K562 (cell line): ENCODE data around the gene SLC34A3. TPM values are rescaled to one million over a fixed set of nuclear protein-coding genes. Genes with fewer than 3 reads are reported as not detected.

ENCODE experiments used
- ARID2 ChIP-seq: fragments of 450-650 bp; IDR thresholded peaks from 2 replicates; pipeline ENCODE4 v1.6.1; 2017; ENCODE audit warnings: antibody characterized with exemption, mild to moderate bottlenecking
- CREM ChIP-seq: IDR thresholded peaks from 2 replicates; pipeline ENCODE4 v1.6.1; 2014; ENCODE audit warnings: antibody characterized with exemption, low read depth
- DNMT1 ChIP-seq: fragments of 450-650 bp; IDR thresholded peaks from 2 replicates; pipeline ENCODE4 v1.6.1; 2016; ENCODE audit warnings: antibody characterized with exemption, mild to moderate bottlenecking
- DPF2 ChIP-seq: fragments of 450-650 bp; IDR thresholded peaks from 2 replicates; pipeline ENCODE4 v1.6.1; 2016
- ESRRA ChIP-seq: fragments of 450-650 bp; IDR thresholded peaks from 2 replicates; pipeline ENCODE4 v1.6.1; 2014; ENCODE audit warnings: low read depth, mild to moderate bottlenecking, moderate library complexity, borderline replicate concordance
- EWSR1 ChIP-seq: fragments of 450-650 bp; IDR thresholded peaks from 2 replicates; pipeline ENCODE4 v1.6.1; 2018; ENCODE audit warnings: borderline replicate concordance, mild to moderate bottlenecking, low read depth, moderate library complexity; ENCODE audit not compliant: partially characterized antibody
- GATA2 ChIP-seq: sonication (generic); formaldehyde crosslinking; IDR thresholded peaks from 2 replicates; pipeline ENCODE4 v1.4.0; 2020; ENCODE audit warnings: mild to moderate bottlenecking, missing genetic modification reagents
- MEIS2 ChIP-seq: fragments of 450-650 bp; IDR thresholded peaks from 2 replicates; pipeline ENCODE4 v1.6.1; 2014; ENCODE audit warnings: mild to moderate bottlenecking; ENCODE audit not compliant: partially characterized antibody
- NFE2L1 ChIP-seq: fragments of 450-650 bp; IDR thresholded peaks from 2 replicates; pipeline ENCODE4 v1.6.1; 2016; ENCODE audit warnings: missing genetic modification characterization, low read depth, mild to moderate bottlenecking, missing compliant biosample characterization, moderate library complexity, borderline replicate concordance
- POLR2A ChIP-seq: fragments of 450-650 bp; conservative IDR thresholded peaks from 2 replicates; pipeline ENCODE4 v1.6.1; 2016
- POLR2B ChIP-seq: fragments of 450-650 bp; IDR thresholded peaks from 2 replicates; pipeline ENCODE4 v1.6.1; 2018; ENCODE audit warnings: low read depth; ENCODE audit not compliant: partially characterized antibody
- TAF1 ChIP-seq: IDR thresholded peaks from 2 replicates; pipeline ENCODE4 v1.6.1; 2011; ENCODE audit warnings: mild to moderate bottlenecking, low read length, moderate library complexity; ENCODE audit not compliant: insufficient read depth, control insufficient read depth, severe bottlenecking; ENCODE audit errors: extremely low read depth
- TRIM24 ChIP-seq, 2 experiments: fragments of 450-650 bp; IDR thresholded peaks; 2 replicates each; pipeline ENCODE4 v1.6.1; 2016
- ZC3H4 ChIP-seq: sonication (generic); formaldehyde crosslinking; IDR thresholded peaks from 2 replicates; pipeline ENCODE4 v1.9.0; 2021; ENCODE audit warnings: missing genetic modification reagents, borderline replicate concordance
- ZFP36 ChIP-seq: fragments of 150-350 bp; IDR thresholded peaks from 2 replicates; pipeline ENCODE4 v1.6.1; 2018; ENCODE audit warnings: low read length, low read depth; ENCODE audit not compliant: partially characterized antibody
- polyA plus RNA-seq, 8 experiments: library from polyadenylated mRNA; depleted of rRNA in 4 of 8; stranded (reverse) in 5 of 8; unstranded in 3 of 8; fragments of >200 nt; fragmentation: Nextera tagmentation in 2 of 8; fragmentation: Illumina TruSeq in 1 of 8; extraction: Ambion mirVana in 2 of 8; extraction: Trizol in 1 of 8; gene quantifications; 2 replicates each; pipeline versions ENCODE4 v1.2.1 to v1.2.3, GENCODE V29; 2011 to 2014; ENCODE audit warnings: inconsistent platforms in 1 of 8, missing spikeins in 1 of 8
- total RNA-seq, 7 experiments: library from RNA; depleted of rRNA in 6 of 7; stranded (reverse); fragments of >200 nt in 6 of 7; fragmentation: Illumina TruSeq in 2 of 7; extraction: Trizol in 2 of 7; gene quantifications; 2 replicates each; pipeline versions ENCODE4 v1.2.1 to v1.2.3, GENCODE V29; 2011 to 2021; ENCODE audit warnings: low replicate concordance in 1 of 7
- TF ChIP-seq, protein P1 (sequence below): fragments of 450-650 bp; IDR thresholded peaks from 2 replicates; pipeline ENCODE4 v1.6.1; 2016
- TF ChIP-seq, protein P2 (sequence below): fragments of 150-350 bp; conservative IDR thresholded peaks from 2 replicates; pipeline ENCODE4 v1.6.1; 2014; ENCODE audit warnings: low read length
- TF ChIP-seq, protein P3 (sequence below): fragments of 450-650 bp; formaldehyde crosslinking; IDR thresholded peaks from 2 replicates; pipeline ENCODE4 v1.4.0; 2022; ENCODE audit warnings: missing genetic modification characterization
- TF ChIP-seq, protein P4 (sequence below), 2 experiments: fragments of 450-650 bp; IDR thresholded peaks; 2 replicates each; pipeline ENCODE4 v1.6.1; 2016

SLC34A3 gene
- total and polyA plus RNA-seq, 9 of the 15 experiments (the other 6 are each of a cell fraction or from before 2014, with no cell fraction given) = not detected

DNA sequence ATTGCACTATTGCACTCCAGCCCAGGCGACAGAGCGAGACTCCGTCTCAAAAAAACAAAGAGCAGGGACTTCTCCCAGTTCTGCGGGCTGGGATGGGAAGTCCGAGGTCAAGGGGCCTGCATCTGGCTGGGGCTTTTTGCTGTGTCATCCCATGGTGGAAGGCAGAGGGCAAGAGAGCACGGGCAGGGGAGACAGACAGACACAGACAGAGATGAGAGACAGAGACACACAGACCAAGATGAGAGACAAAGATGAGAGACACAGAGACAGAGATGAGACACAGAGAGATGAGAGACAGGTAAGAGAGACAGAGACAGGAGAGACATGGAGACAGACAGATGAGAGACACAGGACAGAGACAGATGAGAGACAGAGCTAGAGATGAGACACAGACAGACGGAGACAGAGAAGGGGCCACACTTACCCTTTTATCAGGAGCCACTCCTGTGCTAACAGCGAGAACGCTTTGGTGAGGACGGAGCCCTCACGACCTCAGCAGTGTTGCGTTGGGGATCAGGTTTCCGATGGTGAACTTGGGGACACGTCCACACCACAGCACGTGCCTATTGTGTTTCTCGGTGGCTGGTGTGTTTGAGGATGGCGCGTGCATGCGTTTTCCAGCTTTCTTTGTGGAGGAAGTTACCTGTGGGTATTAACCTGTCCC is 38.0 kb downstream of the SLC34A3 start (continued):
- TF ChIP-seq, protein P1, sequence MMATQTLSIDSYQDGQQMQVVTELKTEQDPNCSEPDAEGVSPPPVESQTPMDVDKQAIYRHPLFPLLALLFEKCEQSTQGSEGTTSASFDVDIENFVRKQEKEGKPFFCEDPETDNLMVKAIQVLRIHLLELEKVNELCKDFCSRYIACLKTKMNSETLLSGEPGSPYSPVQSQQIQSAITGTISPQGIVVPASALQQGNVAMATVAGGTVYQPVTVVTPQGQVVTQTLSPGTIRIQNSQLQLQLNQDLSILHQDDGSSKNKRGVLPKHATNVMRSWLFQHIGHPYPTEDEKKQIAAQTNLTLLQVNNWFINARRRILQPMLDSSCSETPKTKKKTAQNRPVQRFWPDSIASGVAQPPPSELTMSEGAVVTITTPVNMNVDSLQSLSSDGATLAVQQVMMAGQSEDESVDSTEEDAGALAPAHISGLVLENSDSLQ = peak; percentile 88
- TF ChIP-seq ESRRA (peak; percentile 27; the same call in 1 of the 2 replicates), GATA2 (CRISPR knock-in tag) (no peak), ARID2 (peak; percentile 28; the same call in 1 of the 2 replicates), DPF2 (peak; percentile 94), EWSR1 (no peak), NFE2L1 (tag) (peak; percentile 85), POLR2B (peak; percentile 72), TRIM24 (IDR thresholded peaks at IDR 0.05) (peak; percentile 32 to 70; a peak in 3 of 4 replicates), ZFP36 (peak; percentile 39), ZC3H4 (CRISPR knock-in tag) (peak; percentile 34; the same call in 1 of the 2 replicates), POLR2A (peak; percentile 62; the same call in 1 of the 2 replicates), DNMT1 (no peak), TAF1 (no peak), CREM (0 out of 2 replicates have a peak, but pooled peaks have one; percentile 6), MEIS2 (peak; percentile 25)
- TF ChIP-seq, protein P2, sequence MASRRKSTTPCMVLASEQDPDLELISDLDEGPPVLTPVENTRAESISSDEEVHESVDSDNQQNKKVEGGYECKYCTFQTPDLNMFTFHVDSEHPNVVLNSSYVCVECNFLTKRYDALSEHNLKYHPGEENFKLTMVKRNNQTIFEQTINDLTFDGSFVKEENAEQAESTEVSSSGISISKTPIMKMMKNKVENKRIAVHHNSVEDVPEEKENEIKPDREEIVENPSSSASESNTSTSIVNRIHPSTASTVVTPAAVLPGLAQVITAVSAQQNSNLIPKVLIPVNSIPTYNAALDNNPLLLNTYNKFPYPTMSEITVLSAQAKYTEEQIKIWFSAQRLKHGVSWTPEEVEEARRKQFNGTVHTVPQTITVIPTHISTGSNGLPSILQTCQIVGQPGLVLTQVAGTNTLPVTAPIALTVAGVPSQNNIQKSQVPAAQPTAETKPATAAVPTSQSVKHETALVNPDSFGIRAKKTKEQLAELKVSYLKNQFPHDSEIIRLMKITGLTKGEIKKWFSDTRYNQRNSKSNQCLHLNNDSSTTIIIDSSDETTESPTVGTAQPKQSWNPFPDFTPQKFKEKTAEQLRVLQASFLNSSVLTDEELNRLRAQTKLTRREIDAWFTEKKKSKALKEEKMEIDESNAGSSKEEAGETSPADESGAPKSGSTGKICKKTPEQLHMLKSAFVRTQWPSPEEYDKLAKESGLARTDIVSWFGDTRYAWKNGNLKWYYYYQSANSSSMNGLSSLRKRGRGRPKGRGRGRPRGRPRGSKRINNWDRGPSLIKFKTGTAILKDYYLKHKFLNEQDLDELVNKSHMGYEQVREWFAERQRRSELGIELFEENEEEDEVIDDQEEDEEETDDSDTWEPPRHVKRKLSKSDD = no peak
- TF ChIP-seq, protein P3, sequence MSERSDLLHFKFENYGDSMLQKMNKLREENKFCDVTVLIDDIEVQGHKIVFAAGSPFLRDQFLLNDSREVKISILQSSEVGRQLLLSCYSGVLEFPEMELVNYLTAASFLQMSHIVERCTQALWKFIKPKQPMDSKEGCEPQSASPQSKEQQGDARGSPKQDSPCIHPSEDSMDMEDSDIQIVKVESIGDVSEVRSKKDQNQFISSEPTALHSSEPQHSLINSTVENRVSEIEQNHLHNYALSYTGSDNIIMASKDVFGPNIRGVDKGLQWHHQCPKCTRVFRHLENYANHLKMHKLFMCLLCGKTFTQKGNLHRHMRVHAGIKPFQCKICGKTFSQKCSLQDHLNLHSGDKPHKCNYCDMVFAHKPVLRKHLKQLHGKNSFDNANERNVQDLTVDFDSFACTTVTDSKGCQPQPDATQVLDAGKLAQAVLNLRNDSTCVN (CRISPR knock-in tag) = peak; percentile 95
- TF ChIP-seq, protein P4, sequence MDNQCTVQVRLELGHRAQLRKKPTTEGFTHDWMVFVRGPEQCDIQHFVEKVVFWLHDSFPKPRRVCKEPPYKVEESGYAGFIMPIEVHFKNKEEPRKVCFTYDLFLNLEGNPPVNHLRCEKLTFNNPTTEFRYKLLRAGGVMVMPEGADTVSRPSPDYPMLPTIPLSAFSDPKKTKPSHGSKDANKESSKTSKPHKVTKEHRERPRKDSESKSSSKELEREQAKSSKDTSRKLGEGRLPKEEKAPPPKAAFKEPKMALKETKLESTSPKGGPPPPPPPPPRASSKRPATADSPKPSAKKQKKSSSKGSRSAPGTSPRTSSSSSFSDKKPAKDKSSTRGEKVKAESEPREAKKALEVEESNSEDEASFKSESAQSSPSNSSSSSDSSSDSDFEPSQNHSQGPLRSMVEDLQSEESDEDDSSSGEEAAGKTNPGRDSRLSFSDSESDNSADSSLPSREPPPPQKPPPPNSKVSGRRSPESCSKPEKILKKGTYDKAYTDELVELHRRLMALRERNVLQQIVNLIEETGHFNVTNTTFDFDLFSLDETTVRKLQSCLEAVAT (IDR thresholded peaks at IDR 0.05) = peak; percentile 78 to 93; a peak in 2 of 4 replicates
